OCI-LY3 (cell line): ENCODE measurements around the gene MUL1.

Experiments used
- EZH2phosphoT487 ChIP-seq: fragments of 200-600 bp; shearing (Covaris generic); IDR thresholded peaks from 2 replicates; pipeline ENCODE4 v1.6.1; 2018; ENCODE audit warnings: antibody characterized with exemption, mixed run types, low read depth
- TF ChIP-seq, protein P1 (sequence below): fragments of 200-600, 300-600 bp; sonication (generic); IDR thresholded peaks from 2 replicates; pipeline ENCODE4 v1.5.1; 2014; ENCODE audit warnings: antibody characterized with exemption, low read length, low read depth

GRCh38 chr1:20538760-20539551, 31.0 kb upstream of the MUL1 start:
- TF ChIP-seq, protein P1, sequence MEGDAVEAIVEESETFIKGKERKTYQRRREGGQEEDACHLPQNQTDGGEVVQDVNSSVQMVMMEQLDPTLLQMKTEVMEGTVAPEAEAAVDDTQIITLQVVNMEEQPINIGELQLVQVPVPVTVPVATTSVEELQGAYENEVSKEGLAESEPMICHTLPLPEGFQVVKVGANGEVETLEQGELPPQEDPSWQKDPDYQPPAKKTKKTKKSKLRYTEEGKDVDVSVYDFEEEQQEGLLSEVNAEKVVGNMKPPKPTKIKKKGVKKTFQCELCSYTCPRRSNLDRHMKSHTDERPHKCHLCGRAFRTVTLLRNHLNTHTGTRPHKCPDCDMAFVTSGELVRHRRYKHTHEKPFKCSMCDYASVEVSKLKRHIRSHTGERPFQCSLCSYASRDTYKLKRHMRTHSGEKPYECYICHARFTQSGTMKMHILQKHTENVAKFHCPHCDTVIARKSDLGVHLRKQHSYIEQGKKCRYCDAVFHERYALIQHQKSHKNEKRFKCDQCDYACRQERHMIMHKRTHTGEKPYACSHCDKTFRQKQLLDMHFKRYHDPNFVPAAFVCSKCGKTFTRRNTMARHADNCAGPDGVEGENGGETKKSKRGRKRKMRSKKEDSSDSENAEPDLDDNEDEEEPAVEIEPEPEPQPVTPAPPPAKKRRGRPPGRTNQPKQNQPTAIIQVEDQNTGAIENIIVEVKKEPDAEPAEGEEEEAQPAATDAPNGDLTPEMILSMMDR = no peak
- TF ChIP-seq EZH2phosphoT487 = no peak
